HepG2 (cell line): ENCODE results near the gene IRAK2. TPM values are rescaled to one million over a fixed set of nuclear protein-coding genes. Genes with fewer than 3 reads are reported as not detected.
A peak's percentile ranks its signal among the peaks of the same experiment; 100 is the strongest.

Experiments
- AKAP8 ChIP-seq: sonication (generic); formaldehyde crosslinking; IDR thresholded peaks from 2 replicates; pipeline ENCODE4 v1.5.1; 2020; ENCODE audit warnings: mild to moderate bottlenecking, missing genetic modification reagents
- BORCS8-MEF2B ChIP-seq: sonication (generic); formaldehyde crosslinking; IDR thresholded peaks from 2 replicates; pipeline ENCODE4 v1.8.0; 2022; ENCODE audit warnings: mild to moderate bottlenecking, missing genetic modification reagents
- JDP2 ChIP-seq: sonication (generic); formaldehyde crosslinking; IDR thresholded peaks from 2 replicates; pipeline ENCODE4 v1.8.1; 2022; ENCODE audit warnings: missing genetic modification reagents, borderline replicate concordance
- KAT7 ChIP-seq: IDR thresholded peaks from 2 replicates; pipeline ENCODE4 v1.6.1; 2018; ENCODE audit warnings: borderline replicate concordance, missing compliant biosample characterization
- MAFF ChIP-seq: IDR thresholded peaks from 2 replicates; pipeline ENCODE4 v1.6.1; 2011; ENCODE audit warnings: low read depth, low read length, improper control_type of control experiment
- NFRKB ChIP-seq: fragments of 450-650 bp; IDR thresholded peaks from 2 replicates; pipeline ENCODE4 v1.6.1; 2017
- REXO4 ChIP-seq: sonication (generic); formaldehyde crosslinking; IDR thresholded peaks from 2 replicates; pipeline ENCODE4 v1.8.0; 2022; ENCODE audit warnings: missing genetic modification reagents, mild to moderate bottlenecking, borderline replicate concordance
- RXRB ChIP-seq: IDR thresholded peaks from 2 replicates; pipeline ENCODE4 v1.6.1; 2016; ENCODE audit warnings: borderline replicate concordance, missing genetic modification reagents, missing compliant biosample characterization
- USF2 ChIP-seq, 2 experiments: sonication (generic) in 1 of 2; formaldehyde crosslinking in 1 of 2; IDR thresholded peaks; 2 replicates each; pipeline versions ENCODE4 v1.5.1 to v1.6.1; 2011 to 2020; ENCODE audit warnings: borderline replicate concordance in 1 of 2, low read depth in 1 of 2, low read length in 1 of 2, mild to moderate bottlenecking in 1 of 2, missing genetic modification reagents in 1 of 2, moderate library complexity in 1 of 2
- ZFP91 ChIP-seq: sonication (generic); formaldehyde crosslinking; IDR thresholded peaks from 2 replicates; pipeline ENCODE4 v1.9.0; 2022; ENCODE audit warnings: missing genetic modification reagents, mild to moderate bottlenecking, borderline replicate concordance
- ZNF138 ChIP-seq: sonication (generic); formaldehyde crosslinking; IDR thresholded peaks from 2 replicates; pipeline ENCODE4 v1.5.0; 2020; ENCODE audit warnings: mild to moderate bottlenecking, low read depth, missing genetic modification reagents
- ZNF326 ChIP-seq: sonication (generic); formaldehyde crosslinking; IDR thresholded peaks from 2 replicates; pipeline ENCODE4 v1.4.0; 2020; ENCODE audit warnings: missing genetic modification reagents, borderline replicate concordance
- ZNF362 ChIP-seq: sonication (generic); formaldehyde crosslinking; IDR thresholded peaks from 2 replicates; pipeline ENCODE4 v1.4.0; 2020; ENCODE audit warnings: missing genetic modification reagents, mild to moderate bottlenecking, borderline replicate concordance
- polyA plus RNA-seq, 8 experiments: library from polyadenylated mRNA; depleted of rRNA in 3 of 8; stranded (reverse) in 7 of 8; unstranded in 1 of 8; fragments of >200 nt; fragmentation: Illumina TruSeq in 4 of 8; extraction: Trizol in 4 of 8; gene quantifications; 2 replicates each; pipeline versions ENCODE4 v1.2.1 to v1.2.3, GENCODE V29; 2011 to 2016; ENCODE audit warnings: low read depth in 4 of 8, missing spikeins in 1 of 8, mixed read lengths in 1 of 8; ENCODE audit not compliant: insufficient read depth in 1 of 8
- total RNA-seq, 5 experiments: library from RNA; depleted of rRNA; stranded (reverse); fragments of >200 nt; fragmentation: Illumina TruSeq; extraction: Trizol; gene quantifications; 2 replicates each; pipeline ENCODE4 v1.2.3, GENCODE V29; 2016; ENCODE audit warnings: low read depth in 1 of 5
- TF ChIP-seq, protein P1 (sequence below): sonication (generic); formaldehyde crosslinking; IDR thresholded peaks from 2 replicates; pipeline ENCODE4 v1.8.0; 2022; ENCODE audit warnings: mild to moderate bottlenecking, missing genetic modification reagents, moderate library complexity
- TF ChIP-seq, protein P2 (sequence below): sonication (generic); formaldehyde crosslinking; IDR thresholded peaks from 2 replicates; pipeline ENCODE4 v1.8.0; 2022; ENCODE audit warnings: missing genetic modification reagents, mild to moderate bottlenecking, inconsistent platforms, borderline replicate concordance
- TF ChIP-seq, protein P3 (sequence below): sonication (generic); formaldehyde crosslinking; IDR thresholded peaks from 2 replicates; pipeline ENCODE4 v1.4.0; 2020; ENCODE audit warnings: low read depth, missing genetic modification reagents

IRAK2 gene
- total and polyA plus RNA-seq, 2 of the 13 experiments (the other 11 are each of a cell fraction or from before 2014, with no cell fraction given), result 13.1 to 23.3 TPM

GRCh38 chr3:10248984-10249748 is 84.4 kb downstream of the IRAK2 start (continued):
- TF ChIP-seq ZNF362 (CRISPR knock-in tag) (0 out of 2 replicates have a peak, but pooled peaks have one; percentile 15), ZNF138 (CRISPR knock-in tag) (0 out of 2 replicates have a peak, but pooled peaks have one; percentile 20), ZFP91 (CRISPR knock-in tag) (peak; percentile 33; the same call in 1 of the 2 replicates), RXRB (CRISPR knock-in tag) (no peak), ZNF326 (CRISPR knock-in tag) (no peak), KAT7 (CRISPR knock-in tag) (no peak), BORCS8-MEF2B (CRISPR knock-in tag) (no peak), MAFF (no peak), USF2 (IDR thresholded peaks at IDR 0.05; ENCODE audit: low read depth, low read length) (no peak), USF2 (CRISPR knock-in tag; IDR thresholded peaks at IDR 0.05; ENCODE audit: borderline replicate concordance) (no peak), NFRKB (no peak), REXO4 (CRISPR knock-in tag) (no peak), JDP2 (CRISPR knock-in tag) (no peak), AKAP8 (CRISPR knock-in tag) (no peak)
- TF ChIP-seq, protein P1, sequence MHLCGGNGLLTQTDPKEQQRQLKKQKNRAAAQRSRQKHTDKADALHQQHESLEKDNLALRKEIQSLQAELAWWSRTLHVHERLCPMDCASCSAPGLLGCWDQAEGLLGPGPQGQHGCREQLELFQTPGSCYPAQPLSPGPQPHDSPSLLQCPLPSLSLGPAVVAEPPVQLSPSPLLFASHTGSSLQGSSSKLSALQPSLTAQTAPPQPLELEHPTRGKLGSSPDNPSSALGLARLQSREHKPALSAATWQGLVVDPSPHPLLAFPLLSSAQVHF, result no peak
- TF ChIP-seq, protein P2, sequence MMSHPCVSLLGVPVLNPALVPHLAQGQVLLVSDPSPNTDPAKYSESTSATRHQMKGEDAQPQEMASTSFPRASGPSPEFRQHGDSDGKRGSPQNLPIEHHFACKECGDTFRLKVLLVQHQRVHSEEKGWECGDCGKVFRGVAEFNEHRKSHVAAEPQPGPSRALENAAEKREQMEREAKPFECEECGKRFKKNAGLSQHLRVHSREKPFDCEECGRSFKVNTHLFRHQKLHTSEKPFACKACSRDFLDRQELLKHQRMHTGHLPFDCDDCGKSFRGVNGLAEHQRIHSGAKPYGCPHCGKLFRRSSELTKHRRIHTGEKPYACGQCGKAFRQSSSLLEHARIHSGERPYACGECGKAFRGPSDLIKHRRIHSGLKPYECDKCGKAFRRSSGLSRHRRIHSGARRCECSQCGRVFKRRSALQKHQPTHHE, result no peak
- TF ChIP-seq, protein P3, sequence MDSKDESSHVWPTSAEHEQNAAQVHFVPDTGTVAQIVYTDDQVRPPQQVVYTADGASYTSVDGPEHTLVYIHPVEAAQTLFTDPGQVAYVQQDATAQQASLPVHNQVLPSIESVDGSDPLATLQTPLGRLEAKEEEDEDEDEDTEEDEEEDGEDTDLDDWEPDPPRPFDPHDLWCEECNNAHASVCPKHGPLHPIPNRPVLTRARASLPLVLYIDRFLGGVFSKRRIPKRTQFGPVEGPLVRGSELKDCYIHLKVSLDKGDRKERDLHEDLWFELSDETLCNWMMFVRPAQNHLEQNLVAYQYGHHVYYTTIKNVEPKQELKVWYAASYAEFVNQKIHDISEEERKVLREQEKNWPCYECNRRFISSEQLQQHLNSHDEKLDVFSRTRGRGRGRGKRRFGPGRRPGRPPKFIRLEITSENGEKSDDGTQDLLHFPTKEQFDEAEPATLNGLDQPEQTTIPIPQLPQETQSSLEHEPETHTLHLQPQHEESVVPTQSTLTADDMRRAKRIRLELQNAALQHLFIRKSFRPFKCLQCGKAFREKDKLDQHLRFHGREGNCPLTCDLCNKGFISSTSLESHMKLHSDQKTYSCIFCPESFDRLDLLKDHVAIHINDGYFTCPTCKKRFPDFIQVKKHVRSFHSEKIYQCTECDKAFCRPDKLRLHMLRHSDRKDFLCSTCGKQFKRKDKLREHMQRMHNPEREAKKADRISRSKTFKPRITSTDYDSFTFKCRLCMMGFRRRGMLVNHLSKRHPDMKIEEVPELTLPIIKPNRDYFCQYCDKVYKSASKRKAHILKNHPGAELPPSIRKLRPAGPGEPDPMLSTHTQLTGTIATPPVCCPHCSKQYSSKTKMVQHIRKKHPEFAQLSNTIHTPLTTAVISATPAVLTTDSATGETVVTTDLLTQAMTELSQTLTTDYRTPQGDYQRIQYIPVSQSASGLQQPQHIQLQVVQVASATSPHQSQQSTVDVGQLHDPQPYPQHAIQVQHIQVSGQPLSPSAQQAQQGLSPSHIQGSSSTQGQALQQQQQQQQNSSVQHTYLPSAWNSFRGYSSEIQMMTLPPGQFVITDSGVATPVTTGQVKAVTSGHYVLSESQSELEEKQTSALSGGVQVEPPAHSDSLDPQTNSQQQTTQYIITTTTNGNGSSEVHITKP (CRISPR knock-in tag), result no peak
